SK-N-SH (cell line): ENCODE measurements around the gene MRPS22.

Experiments used
- CHD2 ChIP-seq: fragments of 150-350 bp; IDR thresholded peaks from 2 replicates; pipeline ENCODE4 v1.6.1; 2018; ENCODE audit warnings: low read length; ENCODE audit not compliant: partially characterized antibody
- CTCF ChIP-seq: fragments of 200-600 bp; sonication (generic); IDR thresholded peaks from 2 replicates; pipeline ENCODE4 v1.6.1; 2017; ENCODE audit warnings: antibody characterized with exemption, mild to moderate bottlenecking, moderate library complexity
- FOSL2 ChIP-seq: IDR thresholded peaks from 2 replicates; pipeline ENCODE4 v1.4.0; 2012; ENCODE audit warnings: low read depth, mild to moderate bottlenecking, moderate library complexity, borderline replicate concordance
- POLR2AphosphoS5 ChIP-seq: IDR thresholded peaks from 2 replicates; pipeline ENCODE4 v1.6.1; 2012; ENCODE audit warnings: low read depth, low read length
- USF2 ChIP-seq: fragments of 150-350 bp; IDR thresholded peaks from 2 replicates; pipeline ENCODE4 v1.6.1; 2017; ENCODE audit warnings: antibody characterized with exemption, low read length, low read depth, borderline replicate concordance

GRCh38 chr3:139358841-139359562, 15.2 kb downstream of the MRPS22 start:
- TF ChIP-seq CHD2 (no peak), USF2 (no peak), CTCF (no peak), FOSL2 (no peak), POLR2AphosphoS5 (0 out of 2 replicates have a peak, but pooled peaks have one; percentile 5)
